ENCODE measurements around the gene CPA5. TPM values are rescaled to one million over a fixed set of nuclear protein-coding genes. Genes with fewer than 3 reads are reported as not detected.

CPA5 gene
- total RNA-seq, 1 experiment from 2014 or later, result not detected

DNA sequence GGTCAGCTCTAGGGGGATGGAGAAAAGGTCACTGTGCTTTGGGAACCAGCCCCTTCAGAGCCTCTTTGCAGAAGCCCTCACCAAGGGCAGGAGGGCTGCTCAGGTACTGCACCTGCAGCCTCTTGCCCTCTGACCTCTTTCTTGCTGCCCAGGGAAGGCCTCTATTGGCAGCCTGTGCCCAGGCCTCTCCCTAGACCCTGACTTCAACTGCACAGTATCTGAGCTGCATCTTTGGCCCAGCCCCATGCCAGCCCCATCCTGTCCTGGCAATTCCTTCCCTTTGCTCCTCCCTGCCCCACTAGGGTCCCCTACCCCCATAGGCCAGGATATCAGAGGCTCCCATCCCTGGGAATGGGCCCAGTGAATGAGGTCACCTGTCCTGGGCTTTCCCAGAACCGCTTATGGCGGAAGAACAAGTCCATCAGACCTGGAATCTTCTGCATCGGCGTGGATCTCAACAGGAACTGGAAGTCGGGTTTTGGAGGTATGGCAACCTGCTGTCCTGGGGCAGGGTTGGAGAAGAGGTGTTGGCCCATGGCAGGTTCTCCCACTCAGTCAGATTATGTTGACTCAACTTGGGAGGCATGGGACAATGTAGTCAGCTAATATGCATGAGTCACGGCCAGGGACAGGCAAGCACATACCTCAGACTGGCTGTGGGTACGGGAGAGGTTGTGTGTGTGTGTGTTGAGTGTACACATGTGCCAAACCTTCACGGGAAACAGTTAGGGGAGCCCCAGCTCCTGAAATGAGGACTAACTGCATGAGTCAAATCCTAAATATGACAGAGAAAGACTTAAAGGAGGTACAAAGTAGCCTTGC lies 18.6 kb downstream of the CPA5 start:
- no peak overlapping the region for H3K27ac ChIP-seq (ENCODE audit: insufficient read length, low read depth, low read length)
- no peak for DNase-seq
- H3K23me2 ChIP-seq (ENCODE audit: insufficient read length, low read depth, low read length, poor library complexity, severe bottlenecking), result no peaks in the 10 kb centered on the region
- no peak overlapping the region; a peak in 1 of 7 replicates for H3K27ac Mint-ChIP-seq
- no peak overlapping the region for H4K8ac ChIP-seq (replicated peaks; ENCODE audit: insufficient read length, low read depth, low read length)
- no peak overlapping the region for H2BK12ac ChIP-seq (ENCODE audit: insufficient read length, low read depth, low read length)
- H4K20me1 ChIP-seq (ENCODE audit: control insufficient read depth, insufficient read depth, insufficient read length), result no peaks in the 10 kb centered on the region
- H3K56ac ChIP-seq (ENCODE audit: insufficient read length, low read depth, low read length), result no peak overlapping the region
- WGBS (ENCODE audit: extremely low coverage, insufficient read length, low lambda C conversion rate), result no CpG with 5 or more reads among the region's 8 CpGs
- peaks cover 6 to 7% of the 10 kb centered on the region in 2 experiments; a peak in 4 of 5 replicates for H3K9me3 Mint-ChIP-seq
- H3K9ac ChIP-seq (ENCODE audit: extremely low read depth, insufficient read length, low read length), result no peak overlapping the region
- peaks cover 2% of the 10 kb centered on the region; the same call in 1 of the 2 replicates for H3K27me3 Mint-ChIP-seq (ENCODE audit: low read depth)
- H2BK120ac ChIP-seq (ENCODE audit: low read depth, low read length, poor library complexity, severe bottlenecking), result no peak overlapping the region
- no peaks in the 10 kb centered on the region for H3K9me3 ChIP-seq (ENCODE audit: control insufficient read depth, low read depth, low read length)
- H3K27me3 ChIP-seq (ENCODE audit: insufficient read depth, low read length), result no peaks in the 10 kb centered on the region
- H3K4me2 ChIP-seq (ENCODE audit: insufficient read depth, insufficient read length, low read length), result no peak overlapping the region
- no peaks in the 10 kb centered on the region for H3K79me1 ChIP-seq (ENCODE audit: insufficient read depth, low read depth, low read length, poor library complexity, severe bottlenecking)
- H2AK5ac ChIP-seq (ENCODE audit: insufficient read length, low read length), result no peak overlapping the region
- no peak overlapping the region for H2BK15ac ChIP-seq (ENCODE audit: low read depth, low read length)
- peaks cover 15 to 21% of the 10 kb centered on the region in 2 experiments for H3K4me1 Mint-ChIP-seq
- no peak overlapping the region for H3K14ac ChIP-seq (ENCODE audit: insufficient read depth, low read length)
- H3K23ac ChIP-seq (ENCODE audit: insufficient read length, low read depth, low read length), result no peak overlapping the region
- no peaks in the 10 kb centered on the region for H3K79me2 ChIP-seq (ENCODE audit: insufficient read depth, low read length)
- H4K91ac ChIP-seq (ENCODE audit: insufficient read length, low read depth, low read length), result no peak overlapping the region
- H3K36me3 Mint-ChIP-seq (ENCODE audit: insufficient read depth in 1 of 3, low read depth in 3 of 3), result peaks cover 0 to 8% (median 2%) of the 10 kb centered on the region in 3 experiments; a peak in 3 of 7 replicates
- H3K4me1 ChIP-seq (ENCODE audit: insufficient read depth, low read length), result no peaks in the 10 kb centered on the region; the same call in 1 of the 2 replicates
- H3K4me3 Mint-ChIP-seq, result no peak overlapping the region
- no peak overlapping the region for H2AFZ ChIP-seq (ENCODE audit: low read length)
- no peak overlapping the region for H3T11ph ChIP-seq (ENCODE audit: low read length)
- TF ChIP-seq CTCF (conservative IDR thresholded peaks at IDR 0.05), result no peak
- no peak overlapping the region for H4K5ac ChIP-seq (ENCODE audit: insufficient read length, low read depth, low read length)
- H2BK20ac ChIP-seq (ENCODE audit: low read depth, low read length, poor library complexity, severe bottlenecking), result no peak overlapping the region
- H2BK5ac ChIP-seq (ENCODE audit: insufficient read length, low read length), result no peak overlapping the region
- H3K18ac ChIP-seq (ENCODE audit: insufficient read length, low read depth, low read length), result no peak overlapping the region
- H3K4ac ChIP-seq (ENCODE audit: low read depth, low read length), result no peak overlapping the region
